ENCODE results near the gene ALDH16A1. TPM values are rescaled to one million over a fixed set of nuclear protein-coding genes. Genes with fewer than 3 reads are reported as not detected.

The ALDH16A1 gene
- total RNA-seq, 2 donors from 2014 or later: 22.6 to 57.9 TPM

- Histone ChIP-seq H3K4me1 (peaks cover 4% of the 10 kb centered on the region), H3K36me3 (no peaks in the 10 kb centered on the region), H3K27me3 (peaks cover 76% of the 10 kb centered on the region), H3K27ac (no peak overlapping the region), H3K9me3 (no peaks in the 10 kb centered on the region), H3K4me3 (peak overlapping the region; percentile 28), H3K9ac (ENCODE audit: low read depth in 2 of 2, low read length in 2 of 2) (no peak overlapping the region)
- TF ChIP-seq, protein P1, sequence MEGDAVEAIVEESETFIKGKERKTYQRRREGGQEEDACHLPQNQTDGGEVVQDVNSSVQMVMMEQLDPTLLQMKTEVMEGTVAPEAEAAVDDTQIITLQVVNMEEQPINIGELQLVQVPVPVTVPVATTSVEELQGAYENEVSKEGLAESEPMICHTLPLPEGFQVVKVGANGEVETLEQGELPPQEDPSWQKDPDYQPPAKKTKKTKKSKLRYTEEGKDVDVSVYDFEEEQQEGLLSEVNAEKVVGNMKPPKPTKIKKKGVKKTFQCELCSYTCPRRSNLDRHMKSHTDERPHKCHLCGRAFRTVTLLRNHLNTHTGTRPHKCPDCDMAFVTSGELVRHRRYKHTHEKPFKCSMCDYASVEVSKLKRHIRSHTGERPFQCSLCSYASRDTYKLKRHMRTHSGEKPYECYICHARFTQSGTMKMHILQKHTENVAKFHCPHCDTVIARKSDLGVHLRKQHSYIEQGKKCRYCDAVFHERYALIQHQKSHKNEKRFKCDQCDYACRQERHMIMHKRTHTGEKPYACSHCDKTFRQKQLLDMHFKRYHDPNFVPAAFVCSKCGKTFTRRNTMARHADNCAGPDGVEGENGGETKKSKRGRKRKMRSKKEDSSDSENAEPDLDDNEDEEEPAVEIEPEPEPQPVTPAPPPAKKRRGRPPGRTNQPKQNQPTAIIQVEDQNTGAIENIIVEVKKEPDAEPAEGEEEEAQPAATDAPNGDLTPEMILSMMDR (IDR thresholded peaks at IDR 0.05): no peak
- intact Hi-C loops (cut with DNase I): no loop called here
- peak; percentile 56 for DNase-seq
Observed at GRCh38 chr19:49421039-49421877, 31.8 kb upstream of the ALDH16A1 start.

DNA sequence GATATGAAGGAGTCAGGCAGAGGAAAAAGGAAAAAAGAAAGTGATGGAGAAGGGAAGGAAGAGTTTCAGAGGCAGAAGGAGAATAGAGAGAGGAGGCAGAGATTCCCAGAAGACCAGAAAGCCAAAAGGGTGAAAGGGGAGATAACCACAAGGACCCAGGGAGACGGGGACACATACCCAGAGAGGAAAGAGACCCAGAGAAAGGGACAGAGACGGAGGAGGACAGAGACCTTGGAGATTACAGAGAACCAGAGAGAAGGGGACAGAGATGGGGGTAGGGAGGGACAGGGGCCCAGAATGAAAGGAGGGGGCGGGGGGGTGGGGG is 31.2 kb upstream of the ALDH16A1 start:
- Histone ChIP-seq H3K36me3 (no peaks in the 10 kb centered on the region), H3K27me3 (peaks cover 80% of the 10 kb centered on the region), H3K9ac (ENCODE audit: low read depth in 2 of 2, low read length in 2 of 2) (no peak overlapping the region), H3K4me1 (peaks cover 4% of the 10 kb centered on the region), H3K4me3 (no peak overlapping the region), H3K27ac (no peak overlapping the region), H3K9me3 (no peaks in the 10 kb centered on the region)
- intact Hi-C loops (cut with DNase I): no loop called here
- no peak for DNase-seq
- TF ChIP-seq, protein P1 (IDR thresholded peaks at IDR 0.05): no peak

DNA sequence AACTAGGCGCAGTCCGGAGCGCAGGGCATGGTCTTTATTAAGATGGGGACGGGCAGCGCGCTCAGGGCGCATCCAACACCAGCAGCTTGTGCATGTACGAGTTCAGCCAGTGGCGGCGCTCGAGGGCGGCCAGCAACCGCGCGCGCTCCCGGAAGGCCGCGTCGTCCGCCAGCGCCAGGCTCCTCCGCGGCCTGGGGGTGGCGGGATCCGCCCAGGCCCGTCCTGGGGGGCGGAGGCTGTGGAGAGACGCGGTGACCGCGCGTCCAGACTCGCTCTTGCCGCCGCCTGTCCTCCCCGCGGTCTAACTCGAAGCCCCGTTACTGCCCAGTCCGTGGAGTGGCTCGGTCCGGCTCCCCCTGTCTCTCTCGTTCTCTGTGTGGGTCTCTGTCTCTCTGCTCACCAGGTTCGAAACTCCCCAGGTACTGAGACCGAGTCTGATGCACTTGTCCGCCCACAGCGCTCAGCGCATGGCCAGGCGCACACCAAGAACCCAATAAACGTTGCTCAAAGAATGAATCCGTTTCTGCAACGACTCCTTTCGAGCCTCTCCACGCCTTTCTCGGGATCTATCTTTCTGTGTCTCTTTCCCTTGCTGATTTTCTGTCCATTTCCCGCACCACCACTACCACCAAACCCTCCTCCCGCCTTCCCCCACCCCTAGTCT is 30.5 kb upstream of the ALDH16A1 start:
- intact Hi-C loops (cut with DNase I): no loop called here
- Histone ChIP-seq H3K9me3 (no peaks in the 10 kb centered on the region), H3K27me3 (peaks cover 82% of the 10 kb centered on the region), H3K4me3 (peak overlapping the region; percentile 25), H3K4me1 (peaks cover 4% of the 10 kb centered on the region), H3K9ac (ENCODE audit: low read depth in 2 of 2, low read length in 2 of 2) (peak overlapping the region in 1 of 2 donors; percentile 55), H3K27ac (no peak overlapping the region), H3K36me3 (no peaks in the 10 kb centered on the region)
- TF ChIP-seq, protein P1 (IDR thresholded peaks at IDR 0.05): no peak
- DNase-seq: peak; percentile 34

- H3K27me3 ChIP-seq: peaks cover 90% of the 10 kb centered on the region
- TF ChIP-seq, protein P1 (IDR thresholded peaks at IDR 0.05): no peak
- DNase-seq: no peak
- H3K36me3 ChIP-seq: no peaks in the 10 kb centered on the region
- H3K9me3 ChIP-seq: no peaks in the 10 kb centered on the region
- intact Hi-C loops (cut with DNase I): no loop called here
- H3K9ac ChIP-seq (ENCODE audit: low read depth in 2 of 2, low read length in 2 of 2): peak within 1 kb of the TSS in 1 of 2 donors; percentile 55
- peaks cover 8% of the 10 kb centered on the region for H3K4me1 ChIP-seq
- H3K4me3 ChIP-seq: peak within 1 kb of the TSS; percentile 25
- no peak within 1 kb of the TSS for H3K27ac ChIP-seq
Observed at GRCh38 chr19:49423071-49423984, 29.7 kb upstream of the ALDH16A1 start, which contains the start of gene PTH2. PTH2 (minus strand) TSS chr19:49423441; CDS start chr19:49423339, 102 bp downstream.

- no peak overlapping the region for H3K4me3 ChIP-seq
- H3K4me1 ChIP-seq: peaks cover 8% of the 10 kb centered on the region
- H3K27ac ChIP-seq: no peak overlapping the region
- intact Hi-C loops (cut with DNase I): no loop called here
- H3K9ac ChIP-seq (ENCODE audit: low read depth in 2 of 2, low read length in 2 of 2): no peak overlapping the region
- DNase-seq: no peak
- H3K9me3 ChIP-seq: no peaks in the 10 kb centered on the region
- TF ChIP-seq, protein P1 (IDR thresholded peaks at IDR 0.05): no peak
- no peaks in the 10 kb centered on the region for H3K36me3 ChIP-seq
- peaks cover 92% of the 10 kb centered on the region for H3K27me3 ChIP-seq
Observed at GRCh38 chr19:49423985-49424303, 29.1 kb upstream of the ALDH16A1 start.

Measured in colonic mucosa (tissue), 4 donors.